ENCODE data around the gene DYRK2.

GRCh38 chr12:67623259-67623658 lies 25.3 kb upstream of the DYRK2 start:
- TF ChIP-seq CTCF (IDR thresholded peaks at IDR 0.05; ENCODE audit: low read depth, low read length, missing input control) (no peak), TAF1 (conservative IDR thresholded peaks at IDR 0.05) (no peak), REST (IDR thresholded peaks at IDR 0.05) (no peak), JUND (IDR thresholded peaks at IDR 0.05) (no peak), ATF3 (IDR thresholded peaks at IDR 0.05) (no peak), RAD21 (IDR thresholded peaks at IDR 0.05) (no peak), YY1 (IDR thresholded peaks at IDR 0.05) (no peak)

All from liver (tissue), 3 donors.